Tibial nerve (tissue), 4 donors: Measurements from ENCODE around the gene AMPD3. TPM values are rescaled to one million over a fixed set of nuclear protein-coding genes. Genes with fewer than 3 reads are reported as not detected.

Experiments
- DNase-seq, 2 donors: peaks; one replicate each; pipeline ENCODE4 v3.0.0-alpha.2; 2019; ENCODE audit warnings: low spot score in 2 of 2
- H3K27ac ChIP-seq, 4 donors: fragments of 200-600 bp; sonication (generic) in 3 of 4; one replicate each; pipeline ENCODE4 v1.5.1; 2017 to 2019; ENCODE audit warnings: mild to moderate bottlenecking in 1 of 4
- H3K27me3 ChIP-seq, 2 donors: fragments of 200-600 bp; sonication (generic) in 1 of 2; one replicate each; pipeline versions ENCODE4 v1.5.1 to v1.6.0; 2017 to 2019
- H3K36me3 ChIP-seq, 3 donors: fragments of 200-600 bp; sonication (generic); one replicate each; pipeline ENCODE4 v1.5.1; 2018 to 2019
- H3K4me1 ChIP-seq, 4 donors: fragments of 200-600 bp; sonication (generic) in 3 of 4; one replicate each; pipeline ENCODE4 v1.5.1; 2017 to 2019
- H3K4me3 ChIP-seq, 4 donors: fragments of 200-600 bp; sonication (generic) in 3 of 4; one replicate each; pipeline ENCODE4 v1.5.1; 2017 to 2019; ENCODE audit warnings: mild to moderate bottlenecking in 1 of 4, moderate library complexity in 1 of 4
- H3K9me3 ChIP-seq, 4 donors: fragments of 200-600 bp; sonication (generic) in 3 of 4; one replicate each; pipeline ENCODE4 v1.5.1; 2017 to 2019
- EP300 ChIP-seq, 2 donors: sonication (generic); formaldehyde crosslinking; IDR thresholded peaks; one replicate each; pipeline ENCODE4 v1.6.1; 2017; ENCODE audit warnings: antibody characterized with exemption in 2 of 2, mild to moderate bottlenecking in 1 of 2
- POLR2A ChIP-seq, 2 donors: fragments of 450-650 bp; IDR thresholded peaks; one replicate each; pipeline ENCODE4 v1.6.1; 2017; ENCODE audit warnings: antibody characterized with exemption in 2 of 2, mild to moderate bottlenecking in 2 of 2, moderate library complexity in 2 of 2
- WGBS, 2 donors: methylation state at CpG; one replicate each; pipeline ENCODE4 v1.1.5; 2018; 5-methylcytosine and 5-hydroxymethylcytosine counted together
- total RNA-seq, 4 donors: library from RNA; depleted of rRNA; stranded (reverse); fragments of >200 nt; gene quantifications; one replicate each; pipeline ENCODE4 v1.1.0, GENCODE V29; 2016
- TF ChIP-seq, protein P1 (sequence below), 5 experiments: fragments of 200-600 bp in 3 of 5; fragments of 450-650 bp in 2 of 5; sonication (generic) in 3 of 5; IDR thresholded peaks; one replicate each; pipeline ENCODE4 v1.5.1; 2016 to 2019; ENCODE audit warnings: antibody characterized with exemption in 5 of 5, mild to moderate bottlenecking in 3 of 5, moderate library complexity in 2 of 5

Gene AMPD3
- total RNA-seq, 4 donors from 2014 or later = 1.0 to 8.7 (median 3.7) TPM

GRCh38 chr11:10515418-10515817 lies 60.4 kb downstream of the AMPD3 start:
- WGBS, 2 donors = 88 to 89% methylated on average over 3 of the region's 3 CpGs
- Histone ChIP-seq H3K4me1 (peaks cover 0 to 15% (median 0%) of the 10 kb centered on the region in 4 donors), H3K27ac (no peak overlapping the region), H3K36me3 (peaks cover 0 to 27% (median 0%) of the 10 kb centered on the region in 3 donors), H3K9me3 (no peaks in the 10 kb centered on the region), H3K4me3 (no peak overlapping the region), H3K27me3 (no peaks in the 10 kb centered on the region)
- no peak for DNase-seq
- TF ChIP-seq, protein P1, sequence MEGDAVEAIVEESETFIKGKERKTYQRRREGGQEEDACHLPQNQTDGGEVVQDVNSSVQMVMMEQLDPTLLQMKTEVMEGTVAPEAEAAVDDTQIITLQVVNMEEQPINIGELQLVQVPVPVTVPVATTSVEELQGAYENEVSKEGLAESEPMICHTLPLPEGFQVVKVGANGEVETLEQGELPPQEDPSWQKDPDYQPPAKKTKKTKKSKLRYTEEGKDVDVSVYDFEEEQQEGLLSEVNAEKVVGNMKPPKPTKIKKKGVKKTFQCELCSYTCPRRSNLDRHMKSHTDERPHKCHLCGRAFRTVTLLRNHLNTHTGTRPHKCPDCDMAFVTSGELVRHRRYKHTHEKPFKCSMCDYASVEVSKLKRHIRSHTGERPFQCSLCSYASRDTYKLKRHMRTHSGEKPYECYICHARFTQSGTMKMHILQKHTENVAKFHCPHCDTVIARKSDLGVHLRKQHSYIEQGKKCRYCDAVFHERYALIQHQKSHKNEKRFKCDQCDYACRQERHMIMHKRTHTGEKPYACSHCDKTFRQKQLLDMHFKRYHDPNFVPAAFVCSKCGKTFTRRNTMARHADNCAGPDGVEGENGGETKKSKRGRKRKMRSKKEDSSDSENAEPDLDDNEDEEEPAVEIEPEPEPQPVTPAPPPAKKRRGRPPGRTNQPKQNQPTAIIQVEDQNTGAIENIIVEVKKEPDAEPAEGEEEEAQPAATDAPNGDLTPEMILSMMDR (IDR thresholded peaks at IDR 0.05) = no peak
- no peak for TF ChIP-seq EP300 (IDR thresholded peaks at IDR 0.05)
- no peak for TF ChIP-seq POLR2A (IDR thresholded peaks at IDR 0.05)

DNA sequence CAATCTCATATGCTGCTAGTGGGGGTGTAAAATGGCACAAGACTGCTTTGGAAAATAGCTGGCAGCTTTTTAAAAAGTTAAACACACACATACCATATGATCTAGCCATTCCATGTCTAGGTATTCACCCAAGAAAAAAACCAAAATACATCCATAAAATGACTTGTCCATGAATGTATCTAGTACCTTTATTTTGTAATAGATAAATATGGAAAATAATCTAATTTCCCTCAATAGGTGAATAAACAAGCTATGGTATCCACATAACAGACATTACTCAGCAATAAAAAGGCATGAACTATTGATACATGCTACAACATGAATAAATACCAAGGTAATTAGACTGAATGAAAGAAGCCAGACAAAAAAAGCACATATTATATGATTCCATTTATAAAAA lies 63.1 kb downstream of the AMPD3 start:
- peaks cover 0 to 27% (median 0%) of the 10 kb centered on the region in 4 donors for H3K4me1 ChIP-seq
- no peak overlapping the region for H3K27ac ChIP-seq
- TF ChIP-seq, protein P1 (IDR thresholded peaks at IDR 0.05) = no peak
- no peak for TF ChIP-seq EP300 (IDR thresholded peaks at IDR 0.05)
- no peak for TF ChIP-seq POLR2A (IDR thresholded peaks at IDR 0.05)
- no peak for DNase-seq
- no peaks in the 10 kb centered on the region for H3K27me3 ChIP-seq
- no peaks in the 10 kb centered on the region for H3K9me3 ChIP-seq
- peaks cover 0 to 36% (median 0%) of the 10 kb centered on the region in 3 donors for H3K36me3 ChIP-seq
- no peak overlapping the region for H3K4me3 ChIP-seq

DNA sequence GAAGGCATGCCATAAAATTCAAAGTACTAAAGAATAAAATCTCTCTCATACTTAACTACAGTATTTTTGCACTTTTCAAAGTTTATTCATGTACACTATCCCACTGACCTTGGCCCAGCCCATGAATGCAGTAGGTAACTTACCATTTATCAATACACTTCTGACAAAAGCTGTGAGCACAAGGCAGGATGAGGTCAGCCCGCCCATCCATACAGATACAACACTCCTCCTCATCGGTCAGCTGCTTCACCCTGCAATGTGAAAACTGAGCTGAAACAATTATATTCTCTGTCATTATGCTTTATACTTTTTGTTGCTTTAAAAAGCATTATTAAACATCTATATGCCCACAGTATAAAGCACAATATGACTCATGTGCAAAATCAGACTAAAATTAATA lies 63.8 kb downstream of the AMPD3 start:
- H3K27me3 ChIP-seq = no peaks in the 10 kb centered on the region
- no peak overlapping the region for H3K27ac ChIP-seq
- H3K36me3 ChIP-seq = peaks cover 0 to 44% (median 0%) of the 10 kb centered on the region in 3 donors
- H3K4me3 ChIP-seq = no peak overlapping the region
- H3K9me3 ChIP-seq = no peaks in the 10 kb centered on the region
- WGBS, 2 donors = 91 to 97% methylated on average over 2 of the region's 2 CpGs
- H3K4me1 ChIP-seq = peaks cover 0 to 27% (median 0%) of the 10 kb centered on the region in 4 donors
- DNase-seq = no peak
- TF ChIP-seq, protein P1 (IDR thresholded peaks at IDR 0.05) = no peak
- no peak for TF ChIP-seq POLR2A (IDR thresholded peaks at IDR 0.05)
- no peak for TF ChIP-seq EP300 (IDR thresholded peaks at IDR 0.05)

GRCh38 chr11:10519630-10520029 lies 64.6 kb downstream of the AMPD3 start:
- TF ChIP-seq EP300 (IDR thresholded peaks at IDR 0.05) (no peak), POLR2A (IDR thresholded peaks at IDR 0.05) (no peak)
- TF ChIP-seq, protein P1 (IDR thresholded peaks at IDR 0.05) = no peak
- no peak overlapping the region for H3K4me3 ChIP-seq
- peaks cover 0 to 51% (median 0%) of the 10 kb centered on the region in 3 donors for H3K36me3 ChIP-seq
- no peak overlapping the region for H3K27ac ChIP-seq
- peaks cover 0 to 20% (median 0%) of the 10 kb centered on the region in 4 donors for H3K4me1 ChIP-seq
- no peak for DNase-seq
- WGBS, 2 donors = 98 to 99% methylated on average over 2 of the region's 2 CpGs
- no peaks in the 10 kb centered on the region for H3K9me3 ChIP-seq
- no peaks in the 10 kb centered on the region for H3K27me3 ChIP-seq

- TF ChIP-seq, protein P1 (IDR thresholded peaks at IDR 0.05) = no peak
- TF ChIP-seq POLR2A (IDR thresholded peaks at IDR 0.05) (no peak), EP300 (IDR thresholded peaks at IDR 0.05) (no peak)
- no peak for DNase-seq
- Histone ChIP-seq H3K27me3 (no peaks in the 10 kb centered on the region), H3K4me3 (no peak overlapping the region), H3K36me3 (peaks cover 0 to 61% (median 0%) of the 10 kb centered on the region in 3 donors), H3K4me1 (peaks cover 0 to 13% (median 0%) of the 10 kb centered on the region in 4 donors), H3K27ac (no peak overlapping the region), H3K9me3 (no peaks in the 10 kb centered on the region)
- 91 to 95% methylated on average over 2 of the region's 2 CpGs for WGBS, 2 donors
These were observed 65.5 kb downstream of the AMPD3 start for GRCh38 chr11:10520562-10520961.
